Effector memory CD4-positive, alpha-beta T cell (primary cell): ENCODE measurements around the gene C16orf90.
"Not testable (repeated sequence)": the region's sequence is repeated elsewhere in the genome, so short reads cannot be mapped to it uniquely, and the experiment has no call there.

ENCODE experiments used
- DNase-seq, 3 donors: peaks; one replicate each; pipeline ENCODE4 v3.0.0-alpha.2; 2020
- H3K27ac ChIP-seq: 2 replicates; pipeline ENCODE4 v1.7.0; 2013; ENCODE audit warnings: mild to moderate bottlenecking, low read length, moderate library complexity; ENCODE audit not compliant: insufficient read depth, poor library complexity, severe bottlenecking
- H3K27me3 ChIP-seq: replicated peaks from 2 replicates; pipeline ENCODE4 v1.7.0; 2013; ENCODE audit warnings: mild to moderate bottlenecking, low read length; ENCODE audit not compliant: insufficient read depth, control insufficient read depth, poor library complexity, severe bottlenecking
- H3K36me3 ChIP-seq: 2 replicates; pipeline ENCODE4 v1.7.0; 2013; ENCODE audit warnings: mild to moderate bottlenecking, low read length, moderate library complexity; ENCODE audit not compliant: control insufficient read depth, insufficient read depth
- H3K4me1 ChIP-seq: 2 replicates; pipeline ENCODE4 v1.7.0; 2013; ENCODE audit warnings: low read length, mild to moderate bottlenecking; ENCODE audit not compliant: control insufficient read depth, insufficient read depth, poor library complexity, severe bottlenecking
- H3K4me3 ChIP-seq: 2 replicates; pipeline ENCODE4 v1.7.0; 2013; ENCODE audit warnings: low read length, low read depth, mild to moderate bottlenecking; ENCODE audit not compliant: insufficient read depth, poor library complexity, severe bottlenecking
- H3K9me3 ChIP-seq: 2 replicates; pipeline ENCODE4 v1.7.0; 2013; ENCODE audit warnings: mild to moderate bottlenecking, low read length, moderate library complexity; ENCODE audit not compliant: control insufficient read depth

C16orf90 gene

GRCh38 chr16:3475604-3476375, 19.5 kb downstream of the C16orf90 start:
- no peaks in the 10 kb centered on the region for H3K27me3 ChIP-seq
- no peak overlapping the region for H3K4me3 ChIP-seq
- peaks cover 25% of the 10 kb centered on the region for H3K36me3 ChIP-seq
- no peaks in the 10 kb centered on the region for H3K9me3 ChIP-seq
- no peaks in the 10 kb centered on the region for H3K4me1 ChIP-seq
- DNase-seq, result no peak
- no peak overlapping the region for H3K27ac ChIP-seq

DNA sequence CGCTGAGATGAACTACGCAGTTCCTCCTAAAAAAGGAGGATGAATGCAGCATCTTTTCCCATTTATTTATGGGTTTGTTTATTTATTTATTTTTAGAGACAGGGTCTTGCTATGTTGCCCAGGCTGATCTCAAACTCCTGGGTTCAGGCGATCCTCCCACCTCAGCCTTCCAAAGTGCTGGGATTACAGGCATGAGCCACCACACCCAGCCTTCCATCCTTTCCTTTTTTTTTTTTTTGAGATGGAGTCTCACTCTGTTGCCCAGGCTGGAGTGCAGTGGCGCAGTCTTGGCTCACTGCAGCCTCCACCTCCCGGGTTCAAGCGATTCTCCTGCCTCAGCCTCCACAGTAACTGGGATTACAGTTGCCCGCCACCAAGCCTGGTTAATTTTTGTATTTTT, 20.4 kb downstream of the C16orf90 start:
- H3K4me1 ChIP-seq, H3K27ac ChIP-seq, H3K4me3 ChIP-seq, H3K27me3 ChIP-seq, DNase-seq, H3K9me3 ChIP-seq: not testable (repeated sequence)
- H3K36me3 ChIP-seq, result peaks cover 18% of the 10 kb centered on the region

GRCh38 chr16:3474136-3474779, 21.0 kb downstream of the C16orf90 start:
- H3K4me3 ChIP-seq, result no peak overlapping the region
- peaks cover 12% of the 10 kb centered on the region for H3K36me3 ChIP-seq
- no peak for DNase-seq
- H3K4me1 ChIP-seq, result no peaks in the 10 kb centered on the region
- H3K27ac ChIP-seq, result no peak overlapping the region
- no peaks in the 10 kb centered on the region for H3K27me3 ChIP-seq
- no peaks in the 10 kb centered on the region for H3K9me3 ChIP-seq

DNA sequence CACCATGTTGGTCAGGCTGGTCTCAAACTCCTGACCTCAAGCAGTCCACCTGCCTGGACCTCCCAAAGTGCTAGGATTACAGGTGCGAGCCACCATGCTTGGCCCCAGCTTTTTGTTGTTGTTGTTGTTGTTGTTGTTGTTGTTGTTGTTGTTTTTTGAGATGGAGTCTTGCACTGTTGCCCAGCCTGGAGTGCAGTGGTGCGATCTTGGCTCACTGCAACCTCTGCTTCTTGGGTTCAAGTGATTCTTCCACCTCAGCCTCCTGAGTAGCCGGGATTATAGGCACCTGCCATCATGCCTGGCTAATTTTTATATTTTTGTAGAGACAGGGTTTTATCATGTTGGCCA, 21.7 kb downstream of the C16orf90 start:
- not testable (repeated sequence) for H3K4me3 ChIP-seq, H3K27me3 ChIP-seq, H3K27ac ChIP-seq, H3K36me3 ChIP-seq, H3K9me3 ChIP-seq, H3K4me1 ChIP-seq, DNase-seq

- no peak for DNase-seq
- H3K27ac ChIP-seq, result no peak overlapping the region
These were observed 22.3 kb downstream of the C16orf90 start for GRCh38 chr16:3472878-3473595.

DNA sequence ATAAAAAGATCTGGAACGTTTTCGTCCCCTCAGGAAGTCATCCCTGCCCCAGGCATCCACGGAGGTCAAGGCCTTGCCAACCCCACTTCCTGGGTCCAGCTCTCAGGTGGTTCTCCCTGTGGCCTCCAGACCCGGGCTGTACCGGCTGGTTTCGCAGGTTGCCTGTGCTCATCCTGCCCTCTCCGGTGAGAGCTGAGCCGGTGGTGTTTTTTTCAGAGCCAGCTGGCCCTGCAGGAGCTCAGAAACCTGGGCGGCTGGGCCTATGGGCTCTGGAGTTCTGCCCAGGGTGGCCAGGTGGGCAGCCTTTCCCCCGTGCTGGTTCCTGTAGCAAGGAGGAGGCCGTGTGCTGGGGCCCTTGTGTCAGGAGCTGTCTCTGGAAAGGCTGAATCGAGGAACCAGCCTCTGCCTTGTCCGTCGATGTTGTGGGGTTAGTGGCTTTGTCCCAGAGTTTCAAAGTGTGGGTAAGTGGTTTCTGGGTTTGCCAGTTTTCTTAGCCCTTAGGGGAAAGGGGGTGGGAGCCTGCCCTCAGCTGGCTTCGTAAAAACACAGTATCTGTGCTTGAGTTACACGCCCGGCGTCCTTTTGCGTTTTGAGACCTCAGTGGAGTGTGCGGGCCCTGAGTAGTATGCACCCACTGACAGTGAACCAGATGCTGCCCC, 23.6 kb downstream of the C16orf90 start:
- Histone ChIP-seq H3K4me3 (no peak overlapping the region), H3K4me1 (peaks cover 5% of the 10 kb centered on the region), H3K9me3 (no peaks in the 10 kb centered on the region), H3K27ac (no peak overlapping the region), H3K27me3 (no peaks in the 10 kb centered on the region), H3K36me3 (no peaks in the 10 kb centered on the region)
- no peak for DNase-seq

More at GRCh38 chr16:3472878-3473595, 22.3 kb downstream of the C16orf90 start:
- H3K36me3 ChIP-seq, result peaks cover under 1% of the 10 kb centered on the region
- no peak overlapping the region for H3K4me3 ChIP-seq
- no peaks in the 10 kb centered on the region for H3K4me1 ChIP-seq
- H3K9me3 ChIP-seq, result no peaks in the 10 kb centered on the region
- no peaks in the 10 kb centered on the region for H3K27me3 ChIP-seq

DNA sequence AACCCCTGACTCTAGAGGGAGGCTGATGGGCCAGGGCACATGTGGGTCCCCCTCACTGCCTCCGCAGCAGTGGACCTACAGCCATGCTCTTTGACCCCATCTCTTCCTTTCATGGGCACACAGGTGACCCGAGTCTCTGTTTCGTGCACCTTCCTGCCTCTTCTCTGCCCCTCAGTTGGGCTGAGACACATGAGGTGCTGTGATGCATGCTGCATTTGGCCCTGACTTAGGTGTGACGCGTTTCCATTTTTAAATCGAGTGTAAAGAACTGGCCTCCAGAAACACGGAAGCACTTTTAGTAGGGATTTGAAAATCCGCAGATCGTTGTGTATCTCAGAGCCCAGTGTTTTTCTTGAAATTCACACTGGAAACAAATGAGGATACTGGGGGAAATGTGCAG, 24.6 kb downstream of the C16orf90 start:
- Histone ChIP-seq H3K36me3 (peaks cover 4% of the 10 kb centered on the region), H3K27me3 (no peaks in the 10 kb centered on the region), H3K4me1 (peaks cover 5% of the 10 kb centered on the region), H3K27ac (no peak overlapping the region), H3K9me3 (no peaks in the 10 kb centered on the region), H3K4me3 (no peak overlapping the region)
- DNase-seq, result no peak

DNA sequence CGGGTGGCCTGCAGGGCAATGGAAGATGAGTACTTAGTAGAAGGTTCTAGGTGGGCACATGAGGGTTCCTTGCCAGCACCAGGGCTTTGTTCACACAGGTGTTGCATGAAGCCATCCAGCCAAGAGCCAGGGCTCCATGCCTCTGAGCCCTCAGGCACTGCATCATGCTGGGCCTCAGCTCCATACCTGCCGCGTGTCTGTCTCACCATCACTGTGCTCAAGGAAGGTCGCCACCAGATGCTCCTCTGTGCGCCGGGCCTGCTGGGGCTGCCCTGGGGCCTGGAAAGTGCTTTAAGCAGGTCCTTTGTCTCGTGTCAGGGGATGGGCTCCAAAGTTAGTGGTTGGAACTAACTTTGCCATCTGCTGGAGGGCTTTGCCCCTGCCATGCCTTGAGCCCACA, 25.6 kb downstream of the C16orf90 start:
- DNase-seq, result no peak
- H3K36me3 ChIP-seq, result peaks cover 4% of the 10 kb centered on the region
- H3K4me1 ChIP-seq, result peaks cover 5% of the 10 kb centered on the region
- no peaks in the 10 kb centered on the region for H3K9me3 ChIP-seq
- no peak overlapping the region for H3K4me3 ChIP-seq
- H3K27me3 ChIP-seq, result no peaks in the 10 kb centered on the region
- no peak overlapping the region for H3K27ac ChIP-seq

GRCh38 chr16:3468501-3468900, 26.8 kb downstream of the C16orf90 start:
- Histone ChIP-seq H3K36me3 (peaks cover 4% of the 10 kb centered on the region), H3K27ac (no peak overlapping the region)

More at GRCh38 chr16:3468501-3468900, 26.8 kb downstream of the C16orf90 start:
- DNase-seq, result no peak
- Histone ChIP-seq H3K27me3 (no peaks in the 10 kb centered on the region), H3K4me3 (no peak overlapping the region), H3K4me1 (peaks cover 5% of the 10 kb centered on the region), H3K9me3 (no peaks in the 10 kb centered on the region)
